ENCODE results near the gene ITGB2. TPM values are rescaled to one million over a fixed set of nuclear protein-coding genes. Genes with fewer than 3 reads are reported as not detected.

The ITGB2 gene
- total and polyA plus RNA-seq, 2 donors from 2014 or later = 9.5 to 111 TPM

- Histone ChIP-seq H3K4me1 (ENCODE audit: control insufficient read depth in 2 of 3, insufficient read depth in 2 of 3, low read depth in 1 of 3, low read length in 3 of 3) (peaks cover 0 to 21% (median 17%) of the 10 kb centered on the region in 3 donors), H3K9ac (ENCODE audit: low read length in 3 of 3) (no peak overlapping the region), H3K27me3 (ENCODE audit: control insufficient read depth, insufficient read depth, low read length) (no peaks in the 10 kb centered on the region), H3K4me3 (ENCODE audit: low read length in 3 of 3) (no peak overlapping the region), H3K36me3 (ENCODE audit: control insufficient read depth in 2 of 3, insufficient read depth in 3 of 3, low read length in 3 of 3) (no peaks in the 10 kb centered on the region), H3K27ac (ENCODE audit: low read depth in 2 of 2, low read length in 2 of 2) (no peak overlapping the region), H3K9me3 (ENCODE audit: control insufficient read depth in 2 of 3, insufficient read depth in 1 of 3, low read length in 3 of 3) (no peaks in the 10 kb centered on the region)
- intact Hi-C loops (cut with DNase I) = no loop called here
- no peak for TF ChIP-seq CTCF (IDR thresholded peaks at IDR 0.05; ENCODE audit: borderline replicate concordance, extremely low read depth, insufficient read depth)
- no peak for FAIRE-seq
- DNase-seq = no peak
Measured at GRCh38 chr21:44907966-44908895, 12.5 kb downstream of the ITGB2 start.

- FAIRE-seq (no peak), DNase-seq (no peak)
- H3K4me1 ChIP-seq (ENCODE audit: control insufficient read depth in 2 of 3, insufficient read depth in 2 of 3, low read depth in 1 of 3, low read length in 3 of 3) = peaks cover 0 to 21% (median 15%) of the 10 kb centered on the region in 3 donors
- H3K36me3 ChIP-seq (ENCODE audit: control insufficient read depth in 2 of 3, insufficient read depth in 3 of 3, low read length in 3 of 3) = peaks cover 0 to under 1% (median 0%) of the 10 kb centered on the region in 3 donors
- H3K9me3 ChIP-seq (ENCODE audit: control insufficient read depth in 2 of 3, insufficient read depth in 1 of 3, low read length in 3 of 3) = no peaks in the 10 kb centered on the region
- H3K4me3 ChIP-seq (ENCODE audit: low read length in 3 of 3) = no peak overlapping the region
- H3K27me3 ChIP-seq (ENCODE audit: control insufficient read depth, insufficient read depth, low read length) = no peaks in the 10 kb centered on the region
- TF ChIP-seq CTCF (IDR thresholded peaks at IDR 0.05; ENCODE audit: borderline replicate concordance, extremely low read depth, insufficient read depth) = no peak
- no peak overlapping the region for H3K9ac ChIP-seq (ENCODE audit: low read length in 3 of 3)
- H3K27ac ChIP-seq (ENCODE audit: low read depth in 2 of 2, low read length in 2 of 2) = no peak overlapping the region
- intact Hi-C loops (cut with DNase I) = no loop called here
Measured at GRCh38 chr21:44907225-44907965, 13.3 kb downstream of the ITGB2 start.

- H3K27ac ChIP-seq (ENCODE audit: low read depth in 2 of 2, low read length in 2 of 2) = no peak overlapping the region
- H3K4me3 ChIP-seq (ENCODE audit: low read length in 3 of 3) = no peak overlapping the region
- intact Hi-C loops (cut with DNase I) = no loop called here
- H3K9ac ChIP-seq (ENCODE audit: low read length in 3 of 3) = no peak overlapping the region
- H3K9me3 ChIP-seq (ENCODE audit: control insufficient read depth in 2 of 3, insufficient read depth in 1 of 3, low read length in 3 of 3) = no peaks in the 10 kb centered on the region
- H3K36me3 ChIP-seq (ENCODE audit: control insufficient read depth in 2 of 3, insufficient read depth in 3 of 3, low read length in 3 of 3) = peaks cover 0 to 3% (median 2%) of the 10 kb centered on the region in 3 donors
- TF ChIP-seq CTCF (IDR thresholded peaks at IDR 0.05; ENCODE audit: borderline replicate concordance, extremely low read depth, insufficient read depth) = no peak
- no peaks in the 10 kb centered on the region for H3K27me3 ChIP-seq (ENCODE audit: control insufficient read depth, insufficient read depth, low read length)
- peaks cover 0 to 12% (median 0%) of the 10 kb centered on the region in 3 donors for H3K4me1 ChIP-seq (ENCODE audit: control insufficient read depth in 2 of 3, insufficient read depth in 2 of 3, low read depth in 1 of 3, low read length in 3 of 3)
- FAIRE-seq = no peak
- no peak for DNase-seq
Measured at GRCh38 chr21:44905728-44906090, 15.0 kb downstream of the ITGB2 start.

Data from kidney (tissue), 14 donors.